Measurements from ENCODE around the gene EFNA1.
"Not testable (repeated sequence)": the region's sequence is repeated elsewhere in the genome, so short reads cannot be mapped to it uniquely, and the experiment has no call there.

The EFNA1 gene

GRCh38 chr1:155092131-155092530 is 35.5 kb upstream of the EFNA1 start:
- DNase-seq = no peak

GRCh38 chr1:155092641-155093040 is 35.0 kb upstream of the EFNA1 start:
- DNase-seq = no peak

- peak in 26 of 51 donors; percentile 16 to 79 (median 44) for DNase-seq
Observed at GRCh38 chr1:155093911-155094621, 33.6 kb upstream of the EFNA1 start.

GRCh38 chr1:155094622-155094948 is 33.1 kb upstream of the EFNA1 start:
- no peak for DNase-seq

GRCh38 chr1:155099331-155099730 is 28.3 kb upstream of the EFNA1 start:
- no peak for DNase-seq

GRCh38 chr1:155103325-155103724 is 24.4 kb upstream of the EFNA1 start:
- DNase-seq = no peak

- DNase-seq = no peak
Observed at GRCh38 chr1:155104605-155105534, 22.8 kb upstream of the EFNA1 start.

GRCh38 chr1:155105604-155106011 is 22.1 kb upstream of the EFNA1 start:
- DNase-seq = no peak

GRCh38 chr1:155106862-155107261 is 20.8 kb upstream of the EFNA1 start:
- no peak for DNase-seq

- DNase-seq = no peak
Observed at GRCh38 chr1:155107309-155108264, 20.1 kb upstream of the EFNA1 start.

- no peak for DNase-seq
Observed at GRCh38 chr1:155108296-155108695, 19.4 kb upstream of the EFNA1 start.

GRCh38 chr1:155110381-155110780 is 17.3 kb upstream of the EFNA1 start:
- no peak for DNase-seq

GRCh38 chr1:155110826-155111225 is 16.9 kb upstream of the EFNA1 start:
- no peak for DNase-seq

GRCh38 chr1:155113450-155113980 is 14.2 kb upstream of the EFNA1 start:
- no peak for DNase-seq

GRCh38 chr1:155116113-155116764 is 11.4 kb upstream of the EFNA1 start:
- no peak for DNase-seq

- no peak for DNase-seq
Observed at GRCh38 chr1:155117610-155118009, 10.1 kb upstream of the EFNA1 start.

- not testable (repeated sequence) for DNase-seq
Observed at GRCh38 chr1:155118090-155118489, 9.6 kb upstream of the EFNA1 start.

- no peak for DNase-seq
Observed at GRCh38 chr1:155120253-155120652, 7.4 kb upstream of the EFNA1 start.

- DNase-seq = no peak
Observed at GRCh38 chr1:155121249-155121648, 6.4 kb upstream of the EFNA1 start.

GRCh38 chr1:155122308-155122707 is 5.4 kb upstream of the EFNA1 start:
- DNase-seq = no peak

GRCh38 chr1:155123801-155124200 is 3.9 kb upstream of the EFNA1 start:
- no peak for DNase-seq
